HG02678 (cell line): Measurements from ENCODE around the gene TRIOBP.
"Not testable (repeated sequence)": the region's sequence is repeated elsewhere in the genome, so short reads cannot be mapped to it uniquely, and the experiment has no call there.

ENCODE experiments used
- ATAC-seq: cut with Tn5 transposase; IDR thresholded peaks from one replicate; pipeline ENCODE4 v1.9.1; 2021; ENCODE audit warnings: mild to moderate bottlenecking, moderate library complexity; ENCODE audit not compliant: unreplicated experiment

The TRIOBP gene

DNA sequence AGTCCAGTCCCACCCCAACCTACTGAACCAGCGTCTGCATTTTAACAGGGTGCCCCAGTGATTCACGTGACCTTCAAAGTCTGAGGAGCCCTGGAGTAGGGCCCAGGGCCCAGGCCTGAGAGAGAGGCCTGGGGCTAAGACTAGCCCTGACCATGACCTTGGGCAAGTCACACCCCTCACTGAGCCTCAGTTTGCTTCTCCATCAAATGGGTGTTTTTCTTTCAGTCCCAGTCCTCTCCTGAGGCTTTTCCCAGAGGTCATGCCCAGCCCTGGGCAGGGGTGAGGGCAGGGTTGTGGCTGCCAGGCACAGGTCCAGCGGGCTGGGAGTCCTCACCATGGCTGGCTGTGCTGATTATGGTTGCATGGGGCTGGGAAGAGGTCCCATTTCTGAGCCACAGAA, 77.9 kb downstream of the TRIOBP start:
- no peak for ATAC-seq

DNA sequence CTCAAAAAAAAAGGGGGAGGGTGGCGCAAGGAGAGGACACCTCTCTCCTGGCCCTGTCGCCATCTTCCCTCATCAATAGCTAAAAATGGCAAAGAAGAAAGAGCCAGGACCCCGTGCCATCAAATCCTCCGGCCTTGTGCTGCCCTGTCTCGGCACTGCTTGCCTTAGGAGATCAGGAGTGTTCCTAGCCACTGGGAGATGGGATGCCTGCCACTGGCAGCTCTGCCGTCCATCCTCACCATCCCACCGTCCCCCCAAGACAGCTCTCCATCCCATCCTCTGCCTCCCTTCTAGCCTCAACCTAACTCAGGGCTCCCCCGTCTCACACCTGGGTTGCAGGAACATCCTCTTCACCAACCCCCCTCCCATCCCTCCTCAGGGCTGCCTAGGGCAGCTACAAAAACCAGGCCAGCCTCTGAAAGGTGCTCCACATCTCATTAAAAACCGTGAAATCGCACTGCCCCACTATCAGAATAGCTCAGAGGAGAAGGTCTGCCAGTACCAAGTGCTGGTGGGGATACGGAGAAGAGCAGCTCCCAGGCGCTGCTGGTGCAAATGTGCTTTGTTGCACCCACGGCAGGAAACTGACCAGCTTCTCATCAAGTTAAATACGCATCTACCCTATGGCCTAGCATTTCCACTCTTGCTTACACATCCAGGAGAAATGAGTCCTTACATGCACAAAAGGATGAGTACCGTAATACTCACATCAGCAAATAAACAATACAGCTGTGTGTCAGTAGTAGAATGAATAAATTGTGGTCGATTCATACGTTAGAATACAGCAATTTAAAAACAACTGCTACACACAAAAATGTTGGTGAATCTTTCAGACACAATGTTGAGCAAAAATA, 79.2 kb downstream of the TRIOBP start:
- ATAC-seq, result no peak

DNA sequence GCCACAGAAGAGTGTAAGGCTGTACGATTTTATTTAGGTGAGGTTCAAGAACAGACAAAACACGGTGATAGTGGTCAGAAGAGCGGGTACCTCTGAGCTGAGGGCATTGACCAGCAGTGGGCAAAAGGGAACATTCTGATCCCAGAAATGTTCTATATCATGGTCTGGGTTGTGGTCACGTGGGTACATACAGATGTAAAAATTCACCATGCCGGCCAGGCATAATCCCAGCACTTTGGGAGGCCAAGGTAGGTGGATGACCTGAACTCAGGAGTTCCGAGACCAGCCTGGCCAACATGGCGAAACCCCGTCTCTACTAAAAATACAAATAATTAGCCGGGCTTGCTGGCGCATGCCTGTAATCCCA, 79.8 kb downstream of the TRIOBP start:
- no peak for ATAC-seq

DNA sequence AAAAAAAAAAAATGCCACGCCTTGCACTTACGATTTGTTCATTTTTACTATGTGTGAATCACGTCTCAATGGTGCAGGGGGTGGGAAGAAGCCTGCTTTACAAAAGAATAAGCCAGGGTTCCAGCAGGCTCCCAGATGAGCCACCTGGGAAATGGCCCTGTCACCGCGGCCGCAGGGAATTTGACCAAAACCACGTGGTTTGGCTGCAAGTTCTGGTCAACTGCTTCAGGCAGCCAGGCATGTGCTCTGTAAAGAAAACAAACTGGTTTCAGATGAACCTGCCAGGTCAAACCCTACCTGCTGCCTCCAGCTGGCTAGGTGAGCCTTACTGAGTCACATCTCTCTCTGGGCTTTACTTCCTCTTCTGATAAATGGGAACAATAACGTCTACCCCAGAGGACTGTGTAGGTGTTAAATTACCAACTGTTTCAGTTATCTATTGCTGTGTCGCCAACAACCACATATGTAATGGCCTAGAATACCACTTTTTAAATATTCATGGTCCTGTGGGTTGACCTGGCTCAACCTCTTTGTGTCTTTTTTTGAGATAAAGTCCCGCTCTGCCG, 80.4 kb downstream of the TRIOBP start:
- ATAC-seq, result no peak

DNA sequence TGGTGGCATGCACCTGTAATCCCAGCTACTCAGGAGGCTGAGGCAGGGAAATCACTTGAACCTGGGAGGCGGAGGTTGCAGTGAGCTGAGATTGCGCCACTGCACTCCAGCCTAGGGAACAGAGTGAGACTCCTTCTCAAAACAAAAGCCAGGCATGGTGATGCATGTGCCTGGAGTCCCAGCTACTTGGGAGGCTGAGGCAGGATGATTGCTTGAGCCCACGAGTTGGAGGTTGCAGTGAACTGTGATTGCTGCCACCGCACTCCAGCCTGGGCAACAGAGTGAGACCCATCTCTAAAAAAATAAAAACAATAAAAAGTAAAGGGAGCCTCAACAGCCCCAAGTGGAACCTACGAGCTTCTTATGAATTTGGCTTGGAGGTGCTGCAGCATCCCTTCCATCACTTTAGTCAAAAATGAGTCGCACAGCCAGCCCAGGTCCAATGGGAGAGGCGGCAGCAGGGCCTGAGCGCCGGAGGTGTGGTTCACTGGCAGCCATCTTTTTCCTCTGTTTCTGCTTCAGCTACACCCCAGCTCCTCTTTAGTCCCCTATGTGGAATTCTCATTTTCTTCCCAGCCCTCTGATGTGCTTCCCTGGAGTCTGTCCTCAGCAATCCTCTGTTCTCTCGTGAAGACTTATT, 81.6 kb downstream of the TRIOBP start:
- ATAC-seq, result no peak

DNA sequence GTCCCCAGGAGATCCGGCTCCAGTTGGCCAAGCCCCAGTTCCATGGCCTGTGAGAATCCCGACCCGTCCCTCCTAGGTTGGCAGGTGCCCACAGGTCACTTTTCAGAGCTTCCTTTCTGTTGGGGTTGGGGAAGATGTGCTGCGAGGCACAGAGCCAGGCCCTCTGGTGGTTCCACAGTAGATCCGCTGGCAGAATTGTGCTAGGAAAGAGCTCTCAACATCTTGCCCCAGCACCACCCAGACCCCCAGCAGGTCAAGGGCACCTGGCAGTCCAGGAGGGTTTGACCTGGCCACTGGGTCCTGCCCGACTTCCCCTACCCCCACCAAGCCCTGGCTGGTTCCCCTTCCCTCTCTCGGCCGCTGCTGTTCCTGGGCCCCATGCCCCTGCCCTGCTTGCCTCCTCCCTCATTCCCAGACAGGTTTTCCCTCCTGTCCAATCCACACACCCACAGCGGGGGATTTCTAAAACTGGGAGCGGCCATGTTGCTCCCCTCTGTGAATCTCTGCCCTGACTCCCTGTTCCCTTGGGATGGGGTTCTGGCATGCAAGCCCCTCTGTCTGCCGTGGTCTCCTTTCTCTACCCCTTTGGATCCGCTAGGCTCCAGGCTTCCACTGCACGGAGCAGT, 84.7 kb downstream of the TRIOBP start:
- no peak for ATAC-seq

DNA sequence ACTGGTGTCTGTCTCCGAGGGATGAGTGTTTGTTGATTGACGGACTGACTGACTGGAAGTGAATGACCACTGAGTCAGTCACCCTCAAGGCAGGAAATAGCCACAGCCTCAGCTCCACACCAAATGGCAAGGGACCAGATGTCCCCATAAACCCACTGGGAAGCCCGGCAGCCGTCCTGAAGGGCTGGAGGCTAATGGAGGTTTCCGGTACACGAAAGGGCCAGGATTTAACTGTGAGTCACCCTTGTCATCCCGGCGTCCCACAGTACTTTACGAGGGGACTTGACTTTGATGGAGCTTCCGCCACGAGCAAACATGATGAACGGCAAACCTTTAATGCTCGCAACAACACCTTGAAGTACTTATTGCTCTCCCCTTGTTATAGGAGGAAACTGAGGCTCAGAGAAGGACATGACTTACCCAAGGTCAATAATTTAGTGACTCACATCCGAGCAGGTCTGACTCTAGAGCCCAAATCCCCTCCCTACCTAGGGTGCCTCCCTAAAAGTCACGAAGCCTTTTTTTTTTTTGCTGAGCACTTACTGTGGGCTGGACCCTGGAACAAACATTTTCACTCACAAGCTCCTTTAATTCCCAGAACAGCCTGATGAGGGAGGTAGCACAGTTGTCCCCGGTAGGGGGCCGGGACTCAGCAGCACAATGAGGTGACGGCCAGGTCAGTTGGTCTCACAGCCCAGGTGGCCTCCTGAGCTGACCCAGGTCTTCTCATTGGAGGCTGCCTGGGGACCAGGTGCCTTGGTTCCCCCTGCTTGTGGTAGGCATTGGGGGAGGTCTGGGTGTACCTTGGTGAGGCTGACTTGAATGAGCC, 85.7 kb downstream of the TRIOBP start:
- ATAC-seq, result no peak

DNA sequence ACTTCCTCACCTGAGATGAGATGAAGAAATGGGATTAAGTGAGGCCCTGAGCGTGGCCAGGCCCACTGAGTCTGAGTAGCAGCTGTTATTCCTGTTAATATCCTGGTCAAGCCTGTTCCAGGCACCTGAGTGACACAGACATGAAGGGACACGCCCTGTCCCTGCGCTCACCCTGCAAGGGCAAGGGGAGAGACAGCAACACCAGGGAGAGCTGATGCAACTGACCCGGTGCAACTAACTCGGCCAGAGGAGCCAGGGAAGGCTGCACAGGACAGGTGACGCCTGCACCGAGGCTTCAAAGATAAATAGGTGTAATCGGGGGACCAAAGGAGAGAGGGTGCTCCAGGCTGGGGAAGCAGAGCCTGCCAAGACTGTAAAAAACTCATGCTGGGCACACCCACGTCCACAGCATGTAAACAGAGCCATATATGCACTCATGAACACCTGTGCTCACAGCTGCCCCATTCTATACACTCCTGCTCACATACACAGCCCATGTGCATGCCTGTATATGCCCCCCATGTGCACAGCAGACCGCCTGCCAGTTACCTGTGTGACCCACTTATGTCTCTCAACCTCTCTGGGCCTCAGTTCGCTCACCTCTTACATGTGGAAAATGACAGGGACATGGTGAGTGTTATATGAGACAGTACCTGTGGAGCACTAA, 88.1 kb downstream of the TRIOBP start:
- ATAC-seq, result no peak

DNA sequence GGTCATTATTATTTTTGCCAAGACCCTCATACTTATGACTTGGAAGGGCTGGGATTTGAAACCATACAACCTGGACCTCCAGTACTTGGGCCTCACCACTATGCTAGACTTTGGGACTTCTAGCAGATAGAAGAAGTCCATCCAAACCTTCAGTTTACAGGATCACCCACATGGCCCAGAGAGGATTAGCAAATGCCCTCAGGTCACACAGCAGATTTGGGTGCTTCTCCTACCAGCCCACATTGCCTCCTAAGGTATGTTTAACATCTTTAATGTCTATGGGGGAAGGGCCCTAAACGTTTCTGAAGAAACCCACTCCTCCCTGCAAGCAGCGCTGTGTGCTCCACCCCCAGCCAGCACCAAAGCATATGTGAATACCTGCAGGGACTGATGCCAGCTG, 93.4 kb downstream of the TRIOBP start:
- no peak for ATAC-seq

DNA sequence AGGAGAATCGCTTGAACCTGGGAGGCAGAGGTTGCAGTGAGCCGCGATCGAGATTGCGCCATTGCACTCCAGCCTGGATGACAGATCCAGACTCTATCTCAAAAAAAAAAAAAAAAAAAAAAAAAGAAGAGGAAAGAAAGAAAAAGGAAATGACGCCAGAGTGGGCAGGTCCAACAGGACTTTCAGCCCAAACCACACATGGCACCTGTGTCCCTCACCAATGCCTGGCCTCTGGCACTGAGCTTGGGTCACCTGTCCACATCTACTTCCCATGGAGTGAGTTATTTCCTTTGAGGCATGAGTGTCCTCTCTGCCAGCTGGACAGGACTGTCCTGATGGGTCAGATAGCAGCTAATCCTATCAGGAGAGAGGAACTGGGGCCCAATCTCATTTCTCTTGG, 95.6 kb downstream of the TRIOBP start:
- no peak for ATAC-seq

DNA sequence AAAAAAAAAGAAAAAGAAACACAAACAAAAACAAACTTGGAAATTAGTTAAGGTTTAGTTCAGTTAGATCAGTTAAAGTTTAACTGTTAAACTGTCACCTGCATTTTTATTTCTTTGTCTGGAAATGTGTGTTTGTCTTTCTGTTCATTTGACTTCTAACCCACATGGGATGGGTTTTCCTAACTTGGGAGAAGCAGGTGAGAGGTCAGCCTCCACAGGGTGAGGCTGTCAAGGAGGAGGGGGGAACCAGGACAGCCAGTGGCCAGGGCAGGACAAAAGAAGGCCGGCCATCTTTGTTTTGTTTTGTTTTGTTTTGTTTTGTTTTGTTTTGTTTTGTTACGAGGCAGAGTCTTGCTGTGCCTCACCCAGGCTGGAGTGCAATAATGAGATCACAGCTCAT, 97.5 kb downstream of the TRIOBP start:
- no peak for ATAC-seq

DNA sequence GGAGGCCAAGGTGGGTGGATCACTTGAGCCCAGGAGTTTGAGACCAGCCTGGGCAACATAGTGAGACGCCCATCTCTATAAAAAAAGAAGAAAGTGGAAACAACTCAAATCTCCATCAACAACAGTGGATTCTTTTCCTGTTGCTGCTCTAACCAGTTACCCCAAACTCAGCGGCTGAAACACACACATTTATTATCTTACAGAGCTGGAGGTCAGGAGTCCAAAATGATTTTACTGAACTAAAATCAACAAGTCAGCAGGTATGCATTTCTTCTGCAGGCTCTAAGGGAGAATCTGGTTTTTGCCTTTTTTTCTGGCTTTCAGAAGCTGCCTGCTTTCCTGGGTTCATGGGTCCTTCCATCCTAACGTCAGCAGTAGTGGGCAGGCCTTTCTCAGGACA, 99.2 kb downstream of the TRIOBP start:
- no peak for ATAC-seq

DNA sequence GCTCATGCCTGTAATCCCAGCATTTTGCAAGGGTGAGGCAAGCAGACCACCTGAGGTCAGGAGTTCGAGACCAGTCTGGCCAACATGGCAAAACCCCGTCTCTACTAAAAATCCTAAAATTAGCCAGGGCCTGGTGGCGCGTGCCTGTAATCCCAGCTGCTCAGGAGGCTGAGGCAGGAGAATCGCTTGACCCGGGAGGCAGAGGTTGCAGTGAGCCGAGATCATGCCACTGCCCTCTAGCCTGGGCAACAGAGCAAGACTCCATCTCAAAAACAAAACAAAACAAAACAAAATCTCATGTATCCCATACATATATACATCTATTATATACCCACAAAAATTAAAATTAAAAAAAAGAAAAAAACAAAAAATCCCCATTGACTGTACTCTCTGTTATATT, 100.4 kb downstream of the TRIOBP start:
- ATAC-seq, result not testable (repeated sequence)

DNA sequence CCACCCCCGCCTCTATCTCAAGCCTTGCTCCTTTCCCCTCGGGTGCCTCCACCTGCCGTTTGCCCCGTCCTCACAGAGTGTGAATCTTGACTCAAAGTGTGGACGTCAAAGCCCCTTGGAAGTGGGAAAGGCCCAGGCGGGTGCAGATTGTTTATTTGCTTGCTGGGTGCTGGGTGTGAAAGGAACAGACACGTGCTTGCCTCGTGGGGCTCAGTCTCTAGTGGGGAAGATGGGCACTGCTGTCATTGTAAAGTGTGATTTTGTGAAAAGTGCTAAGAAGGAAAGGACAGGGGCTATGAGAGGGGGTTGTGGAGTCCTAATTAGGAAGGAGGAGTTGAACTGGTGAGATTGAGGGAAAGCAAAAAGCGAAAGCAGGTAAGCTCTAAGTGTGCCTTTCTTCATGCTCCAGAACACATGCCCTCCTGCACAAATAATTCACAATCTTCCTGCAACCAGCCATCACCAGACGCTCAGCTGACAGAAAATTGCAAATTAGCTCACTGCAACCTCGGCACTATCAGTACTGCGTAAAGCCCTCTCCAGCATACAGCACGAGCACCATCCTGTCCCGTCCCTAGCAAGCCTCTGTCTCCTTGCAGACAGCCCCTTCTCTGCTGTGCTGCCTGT, 101.1 kb downstream of the TRIOBP start:
- no peak for ATAC-seq

DNA sequence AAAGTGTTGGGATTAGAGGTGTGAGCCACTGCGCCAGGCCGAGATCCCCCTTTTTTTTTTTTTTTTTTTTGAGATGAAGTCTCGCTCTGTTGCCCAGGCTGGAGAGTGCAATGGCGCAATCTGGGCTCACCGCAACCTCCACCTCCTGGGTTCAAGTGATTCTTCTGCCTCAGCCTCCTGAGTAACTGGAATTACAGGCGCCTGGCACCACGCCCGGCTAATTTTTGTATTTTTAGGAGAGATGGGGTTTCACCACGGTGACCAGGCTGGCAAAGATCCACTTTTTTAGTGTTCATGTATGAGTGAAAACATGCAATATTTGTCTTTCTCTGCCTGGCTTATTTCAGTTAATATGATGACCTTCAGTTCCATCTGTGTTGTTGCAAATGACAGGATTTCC, 103.1 kb downstream of the TRIOBP start:
- ATAC-seq, result not testable (repeated sequence)

DNA sequence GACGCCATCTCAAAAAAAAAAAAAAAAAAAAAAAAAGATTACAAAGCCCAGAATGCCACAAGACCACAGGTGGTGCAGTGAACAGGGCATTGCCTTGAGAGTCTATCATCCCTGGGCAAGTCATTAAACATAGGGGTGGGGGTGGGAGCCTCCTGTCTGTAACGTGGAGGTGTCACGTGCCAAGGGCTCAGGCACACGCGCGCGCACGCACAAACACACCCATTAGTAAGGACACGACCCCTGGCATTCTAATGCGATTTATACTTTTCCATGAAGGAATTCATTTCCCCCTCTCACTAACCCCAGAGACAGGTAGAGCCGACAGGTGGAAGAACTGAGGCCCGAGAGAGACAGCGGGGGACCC, 105.1 kb downstream of the TRIOBP start:
- no peak for ATAC-seq

DNA sequence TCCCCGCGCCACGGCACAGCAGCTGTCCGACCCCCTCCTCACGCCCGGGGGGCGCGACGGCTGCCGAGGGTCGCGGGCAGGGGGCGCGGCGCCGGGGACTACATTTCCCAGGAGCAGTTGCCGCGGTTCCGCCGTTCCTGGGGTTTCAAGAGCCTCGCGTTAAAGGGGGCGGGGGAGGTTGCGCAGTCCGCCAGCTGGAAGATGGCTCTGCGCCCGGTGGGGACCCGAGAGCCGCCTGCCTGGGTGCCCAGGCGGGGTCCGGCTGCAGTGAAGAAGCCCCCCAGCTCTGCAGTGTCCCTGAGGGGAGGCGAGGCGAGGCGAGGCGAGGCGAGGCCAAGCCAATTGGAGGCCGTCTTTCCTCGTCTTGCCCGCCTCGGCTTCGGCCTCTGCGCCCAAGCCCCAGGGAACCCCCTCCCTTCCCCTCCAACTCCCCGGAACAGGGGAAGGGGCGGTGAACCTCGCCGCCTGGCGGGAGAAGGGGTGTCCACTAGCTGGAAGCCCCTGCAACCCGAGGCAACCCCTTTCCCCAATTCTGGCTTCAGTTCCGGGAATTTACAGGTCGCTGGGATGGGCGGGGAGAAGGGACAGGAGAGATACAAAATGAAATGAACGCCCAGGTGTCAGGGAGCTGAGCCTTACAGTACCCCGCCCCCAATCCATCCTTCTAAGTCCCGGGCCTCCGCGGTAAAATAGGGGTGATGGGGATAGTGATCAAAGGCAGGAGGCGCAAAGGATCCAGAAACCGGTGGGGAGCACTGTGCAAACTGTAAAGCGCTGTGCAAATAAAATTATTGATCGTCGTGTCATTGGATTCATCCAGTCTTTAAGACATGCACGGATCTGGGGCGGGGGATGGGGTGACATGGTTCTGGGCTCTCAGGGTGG, 105.7 kb downstream of the TRIOBP start:
- no peak for ATAC-seq

DNA sequence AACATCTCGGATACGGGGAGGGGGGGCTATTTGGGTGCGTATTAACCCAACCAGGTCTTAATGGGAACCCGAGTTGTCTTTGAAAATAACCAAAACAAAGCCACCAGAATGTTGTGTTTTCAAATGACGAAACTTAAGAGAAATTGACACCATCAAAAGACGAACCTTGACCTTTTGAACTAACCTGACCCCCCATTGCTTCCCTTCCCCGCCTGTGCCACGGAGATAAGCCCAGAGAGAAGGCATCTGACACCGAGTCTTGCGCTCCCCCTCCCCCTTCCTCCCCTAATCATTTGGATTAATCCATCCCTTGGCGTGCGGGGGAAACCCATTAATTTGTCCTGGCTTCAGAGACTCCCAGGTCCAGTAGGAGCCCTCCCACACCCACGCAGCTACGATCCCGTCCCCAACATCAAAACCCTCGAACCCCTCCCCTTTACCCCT, 106.4 kb downstream of the TRIOBP start:
- ATAC-seq, result no peak
